ENCODE results near the gene GSS. TPM values are rescaled to one million over a fixed set of nuclear protein-coding genes. Genes with fewer than 3 reads are reported as not detected.

The GSS gene
- total RNA-seq, 4 donors from 2014 or later: 14.1 to 33.0 (median 23.8) TPM

GRCh38 chr20:35002426-35003210 lies 47.0 kb upstream of the GSS start:
- TF ChIP-seq, protein P1, sequence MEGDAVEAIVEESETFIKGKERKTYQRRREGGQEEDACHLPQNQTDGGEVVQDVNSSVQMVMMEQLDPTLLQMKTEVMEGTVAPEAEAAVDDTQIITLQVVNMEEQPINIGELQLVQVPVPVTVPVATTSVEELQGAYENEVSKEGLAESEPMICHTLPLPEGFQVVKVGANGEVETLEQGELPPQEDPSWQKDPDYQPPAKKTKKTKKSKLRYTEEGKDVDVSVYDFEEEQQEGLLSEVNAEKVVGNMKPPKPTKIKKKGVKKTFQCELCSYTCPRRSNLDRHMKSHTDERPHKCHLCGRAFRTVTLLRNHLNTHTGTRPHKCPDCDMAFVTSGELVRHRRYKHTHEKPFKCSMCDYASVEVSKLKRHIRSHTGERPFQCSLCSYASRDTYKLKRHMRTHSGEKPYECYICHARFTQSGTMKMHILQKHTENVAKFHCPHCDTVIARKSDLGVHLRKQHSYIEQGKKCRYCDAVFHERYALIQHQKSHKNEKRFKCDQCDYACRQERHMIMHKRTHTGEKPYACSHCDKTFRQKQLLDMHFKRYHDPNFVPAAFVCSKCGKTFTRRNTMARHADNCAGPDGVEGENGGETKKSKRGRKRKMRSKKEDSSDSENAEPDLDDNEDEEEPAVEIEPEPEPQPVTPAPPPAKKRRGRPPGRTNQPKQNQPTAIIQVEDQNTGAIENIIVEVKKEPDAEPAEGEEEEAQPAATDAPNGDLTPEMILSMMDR (IDR thresholded peaks at IDR 0.05 in 4 of 5, conservative IDR thresholded peaks at IDR 0.05 in 1 of 5): no peak
- no peak for TF ChIP-seq POLR2A (IDR thresholded peaks at IDR 0.05)
- H3K4me3 ChIP-seq: no peak overlapping the region
- H3K9me3 ChIP-seq: no peaks in the 10 kb centered on the region
- H3K36me3 ChIP-seq: peaks cover 0 to 69% of the 10 kb centered on the region in 2 donors
- DNase-seq: peak in 1 of 2 donors; percentile 10
- intact Hi-C loops (cut with DNase I; ENCODE audit: low total_unique reads) (no loop called here), in situ Hi-C loops (cut with MboI; ENCODE audit: low sequenced_read_pairs in 4 of 4) (no loop called here)
- peak overlapping the region; percentile 34 to 91 (median 68) for H3K27ac ChIP-seq
- no peak for ATAC-seq
- H3K27me3 ChIP-seq: no peaks in the 10 kb centered on the region
- peaks cover 13% of the 10 kb centered on the region in 2 donors for H3K4me1 ChIP-seq

GRCh38 chr20:35001596-35002362 lies 46.2 kb upstream of the GSS start:
- H3K4me1 ChIP-seq: peaks cover 13 to 15% of the 10 kb centered on the region in 2 donors
- intact Hi-C loops (cut with DNase I; ENCODE audit: low total_unique reads) (no loop called here), in situ Hi-C loops (cut with MboI; ENCODE audit: low sequenced_read_pairs in 4 of 4) (no loop called here)
- H3K27me3 ChIP-seq: no peaks in the 10 kb centered on the region
- no peaks in the 10 kb centered on the region for H3K9me3 ChIP-seq
- H3K36me3 ChIP-seq: peaks cover 0 to 67% of the 10 kb centered on the region in 2 donors
- DNase-seq (peak in 1 of 2 donors; percentile 12), ATAC-seq (no peak)
- no peak for TF ChIP-seq POLR2A (IDR thresholded peaks at IDR 0.05)
- TF ChIP-seq, protein P1 (IDR thresholded peaks at IDR 0.05 in 4 of 5, conservative IDR thresholded peaks at IDR 0.05 in 1 of 5): no peak
- peak overlapping the region; percentile 34 to 91 (median 68) for H3K27ac ChIP-seq
- H3K4me3 ChIP-seq: no peak overlapping the region

DNA sequence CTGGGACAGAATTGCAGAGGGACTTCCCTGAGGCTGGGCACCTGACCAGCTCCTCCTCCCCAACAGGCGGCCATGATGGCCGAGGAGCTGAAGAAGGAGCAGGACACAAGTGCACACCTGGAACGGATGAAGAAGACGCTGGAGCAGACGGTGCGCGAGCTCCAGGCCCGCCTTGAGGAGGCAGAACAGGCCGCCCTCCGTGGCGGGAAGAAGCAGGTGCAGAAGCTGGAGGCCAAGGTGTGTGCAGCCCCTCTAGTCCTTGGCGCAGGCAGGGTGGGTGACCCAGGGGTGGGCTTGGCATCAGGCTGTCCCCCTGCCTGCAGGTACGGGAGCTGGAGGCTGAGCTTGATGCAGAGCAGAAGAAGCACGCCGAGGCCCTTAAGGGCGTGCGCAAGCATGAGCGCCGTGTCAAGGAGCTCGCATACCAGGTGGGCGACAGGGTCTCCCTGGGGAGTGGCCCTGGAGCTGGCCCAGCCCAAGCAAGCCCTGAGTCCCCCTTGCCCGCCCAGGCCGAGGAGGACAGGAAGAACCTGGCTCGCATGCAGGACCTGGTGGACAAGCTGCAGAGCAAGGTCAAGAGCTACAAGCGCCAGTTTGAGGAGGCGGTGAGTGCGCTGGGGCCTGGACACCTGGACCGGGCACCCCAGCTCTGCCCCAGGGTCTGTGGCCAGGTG lies 45.5 kb upstream of the GSS start:
- Histone ChIP-seq H3K9me3 (no peaks in the 10 kb centered on the region), H3K36me3 (peaks cover 0 to 68% of the 10 kb centered on the region in 2 donors), H3K4me1 (peaks cover 13 to 15% of the 10 kb centered on the region in 2 donors), H3K27me3 (no peaks in the 10 kb centered on the region), H3K27ac (peak overlapping the region in 3 of 4 donors; percentile 72 to 91 (median 88)), H3K4me3 (no peak overlapping the region)
- in situ Hi-C loops (cut with MboI; ENCODE audit: low sequenced_read_pairs in 4 of 4) (no loop called here), intact Hi-C loops (cut with DNase I; ENCODE audit: low total_unique reads) (no loop called here)
- DNase-seq: no peak
- TF ChIP-seq, protein P1 (IDR thresholded peaks at IDR 0.05 in 4 of 5, conservative IDR thresholded peaks at IDR 0.05 in 1 of 5): no peak
- no peak for TF ChIP-seq POLR2A (IDR thresholded peaks at IDR 0.05)
- no peak for ATAC-seq

DNA sequence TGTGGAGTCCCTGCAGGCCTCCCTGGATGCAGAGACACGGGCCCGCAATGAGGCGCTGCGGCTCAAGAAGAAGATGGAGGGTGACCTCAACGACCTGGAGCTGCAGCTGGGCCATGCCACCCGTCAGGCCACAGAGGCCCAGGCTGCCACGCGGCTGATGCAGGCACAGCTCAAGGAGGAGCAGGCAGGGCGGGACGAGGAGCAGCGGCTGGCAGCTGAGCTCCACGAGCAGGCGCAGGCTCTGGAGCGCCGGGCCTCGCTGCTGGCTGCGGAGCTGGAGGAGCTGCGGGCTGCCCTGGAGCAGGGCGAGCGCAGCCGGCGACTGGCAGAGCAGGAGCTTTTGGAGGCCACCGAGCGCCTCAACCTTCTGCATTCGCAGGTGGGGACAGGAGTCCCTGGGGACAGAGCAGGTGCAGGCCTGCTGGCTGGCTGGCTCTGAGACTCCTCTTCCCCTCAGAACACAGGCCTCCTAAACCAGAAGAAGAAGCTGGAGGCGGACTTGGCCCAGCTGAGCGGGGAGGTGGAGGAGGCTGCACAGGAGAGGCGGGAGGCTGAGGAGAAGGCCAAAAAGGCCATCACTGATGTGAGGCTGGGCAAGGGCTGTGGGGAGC lies 44.8 kb upstream of the GSS start:
- TF ChIP-seq, protein P1 (IDR thresholded peaks at IDR 0.05 in 4 of 5, conservative IDR thresholded peaks at IDR 0.05 in 1 of 5): no peak
- no peak for TF ChIP-seq POLR2A (IDR thresholded peaks at IDR 0.05)
- ATAC-seq (no peak), DNase-seq (no peak)
- in situ Hi-C loops (cut with MboI; ENCODE audit: low sequenced_read_pairs in 4 of 4) (no loop called here), intact Hi-C loops (cut with DNase I; ENCODE audit: low total_unique reads) (no loop called here)
- Histone ChIP-seq H3K27ac (peak overlapping the region; percentile 72 to 91 (median 84)), H3K36me3 (peaks cover 0 to 68% of the 10 kb centered on the region in 2 donors), H3K9me3 (no peaks in the 10 kb centered on the region), H3K27me3 (no peaks in the 10 kb centered on the region), H3K4me3 (no peak overlapping the region), H3K4me1 (peaks cover 13 to 15% of the 10 kb centered on the region in 2 donors)
